CD4-positive, alpha-beta memory T cell (primary cell): ENCODE measurements around the gene FGFRL1. TPM values are rescaled to one million over a fixed set of nuclear protein-coding genes. Genes with fewer than 3 reads are reported as not detected.
A peak's percentile ranks its signal among the peaks of the same experiment; 100 is the strongest.

Source experiments
- CTCF ChIA-PET: fragments of 350-600 bp; sonication (Branson Sonifier 250); formaldehyde crosslinking; loops from one replicate; lab custom pipeline; 2021; ENCODE audit warnings: inconsistent platforms; ENCODE audit not compliant: partially characterized antibody; lab: Charles Lee
- POLR2A ChIA-PET: fragments of 350-600 bp; sonication (Branson Sonifier 250); formaldehyde crosslinking; loops from one replicate; lab custom pipeline; 2021; ENCODE audit not compliant: partially characterized antibody; lab: Charles Lee
- DNase-seq, 5 donors: peaks; one replicate each; pipeline versions ENCODE4 v3.0.0 to v3.0.0-alpha.2; 2020 to 2022; ENCODE audit warnings: mixed read lengths in 1 of 5
- H3K27ac ChIP-seq: one replicate; pipeline ENCODE4 v1.7.0; 2013; ENCODE audit warnings: low read depth, low read length
- H3K27me3 ChIP-seq: 2 replicates; pipeline ENCODE4 v1.7.0; 2013; ENCODE audit warnings: mild to moderate bottlenecking, low read length, moderate library complexity; ENCODE audit not compliant: insufficient read depth
- H3K36me3 ChIP-seq: 2 replicates; pipeline ENCODE4 v1.7.0; 2013; ENCODE audit warnings: mild to moderate bottlenecking, low read length, moderate library complexity; ENCODE audit not compliant: insufficient read depth
- H3K4me1 ChIP-seq: 2 replicates; pipeline ENCODE4 v1.7.0; 2013; ENCODE audit warnings: mild to moderate bottlenecking, low read length, moderate library complexity; ENCODE audit not compliant: insufficient read depth
- H3K4me3 ChIP-seq, 2 donors: one replicate each; pipeline ENCODE4 v1.7.0; 2013; ENCODE audit warnings: low read length in 2 of 2, mild to moderate bottlenecking in 1 of 2
- H3K9me3 ChIP-seq, 2 donors: one replicate each; pipeline ENCODE4 v1.7.0; 2013; ENCODE audit warnings: low read length in 2 of 2, control low read depth in 1 of 2; ENCODE audit not compliant: control insufficient read depth in 1 of 2
- H3K27ac Mint-ChIP-seq, 7 donors: one replicate each; pipeline ENCODE4 v1.8.0; 2020 to 2021; ENCODE audit warnings: mixed read lengths in 7 of 7, mild to moderate bottlenecking in 6 of 7, inconsistent platforms in 3 of 7, moderate library complexity in 3 of 7
- H3K27me3 Mint-ChIP-seq, 2 donors: one replicate each; pipeline ENCODE4 v1.8.0; 2020 to 2021; ENCODE audit warnings: mixed read lengths in 2 of 2
- H3K36me3 Mint-ChIP-seq, 2 donors: one replicate each; pipeline ENCODE4 v1.8.0; 2020 to 2021; ENCODE audit warnings: mixed read lengths in 2 of 2, inconsistent platforms in 1 of 2, mild to moderate bottlenecking in 1 of 2
- H3K4me1 Mint-ChIP-seq, 4 donors: one replicate each; pipeline ENCODE4 v1.8.0; 2020 to 2021; ENCODE audit warnings: mixed read lengths in 4 of 4, mild to moderate bottlenecking in 1 of 4
- H3K4me3 Mint-ChIP-seq, 8 donors: one replicate each; pipeline ENCODE4 v1.8.0; 2020 to 2021; ENCODE audit warnings: mixed read lengths in 8 of 8, mild to moderate bottlenecking in 7 of 8, moderate library complexity in 6 of 8, inconsistent platforms in 3 of 8
- H3K9me3 Mint-ChIP-seq, 8 donors: one replicate each; pipeline ENCODE4 v1.8.0; 2020 to 2021; ENCODE audit warnings: mixed read lengths in 8 of 8, mild to moderate bottlenecking in 5 of 8, inconsistent platforms in 3 of 8, moderate library complexity in 1 of 8
- intact Hi-C: fragments of 100-400 bp; cut with micrococcal nuclease; formaldehyde crosslinking; loops from one replicate; pipeline ENCODE4 v1.15.1; 2023
- polyA plus RNA-seq, 2 donors: library from polyadenylated mRNA; unstranded; fragments of 300-500 nt; fragmentation: Illumina TruSeq; gene quantifications; one replicate each; pipeline ENCODE4 v1.2.3, GENCODE V29; 2021
- total RNA-seq, 2 experiments: library from RNA; stranded (reverse); gene quantifications; one replicate each; pipeline ENCODE4 v1.2.3, GENCODE V29; 2021

The FGFRL1 gene
- total and polyA plus RNA-seq, 4 experiments from 2014 or later: 0.64 to 22.4 (median 12.3) TPM

DNA sequence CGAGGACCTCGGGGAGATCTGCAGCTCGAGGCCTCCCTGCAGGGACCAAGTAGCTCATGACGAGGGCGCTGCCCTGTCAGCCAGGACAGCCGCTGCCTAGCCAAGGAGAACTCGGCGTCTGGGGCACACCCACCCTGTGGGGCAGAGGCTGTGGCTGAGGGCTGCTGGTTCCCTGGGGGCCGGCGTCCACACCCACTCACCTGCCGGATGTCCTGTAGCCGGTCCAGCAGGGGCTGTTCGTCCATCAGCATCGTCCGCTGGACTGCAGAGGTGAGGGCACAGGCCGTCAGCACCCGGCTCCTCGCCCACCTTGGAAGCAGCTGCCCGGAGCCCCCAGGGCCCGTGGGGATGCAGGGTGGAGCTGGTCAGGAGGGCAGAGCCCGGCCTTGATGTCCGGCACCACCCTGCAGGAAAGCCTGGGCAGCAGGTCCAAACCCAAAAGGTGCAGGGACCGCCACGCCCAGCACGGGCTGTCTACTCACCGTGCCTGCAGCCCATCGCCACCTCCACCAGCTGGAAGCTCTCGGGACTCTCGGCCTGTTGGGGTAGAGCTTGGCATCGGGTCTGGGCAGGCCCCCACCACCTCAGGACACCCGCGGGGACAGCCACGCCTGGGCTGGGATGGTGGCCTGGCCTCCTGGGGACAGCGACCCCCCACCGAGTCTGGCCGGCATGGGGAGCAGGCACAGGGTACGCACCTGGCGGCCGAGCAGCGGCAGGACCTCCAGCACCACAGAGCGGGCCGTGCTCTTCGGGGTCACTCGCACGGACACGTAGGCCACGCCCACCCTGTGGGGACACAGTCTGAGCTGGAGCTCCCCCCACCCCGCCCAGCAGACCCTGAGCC is 44.9 kb upstream of the FGFRL1 start:
- intact Hi-C loops: no loop called here
- ChIA-PET CTCF (no interaction called here), POLR2A (no interaction called here)
- Mint-ChIP-seq H3K27me3 (no peaks in the 10 kb centered on the region), H3K4me3 (no peak overlapping the region), H3K4me1 (peaks cover 0 to 13% (median 3%) of the 10 kb centered on the region in 4 donors), H3K9me3 (peaks cover 0 to 2% (median 0%) of the 10 kb centered on the region in 8 donors), H3K36me3 (peaks cover 0 to 4% of the 10 kb centered on the region in 2 donors), H3K27ac (no peak overlapping the region)
- Histone ChIP-seq H3K27ac (no peak overlapping the region), H3K9me3 (no peaks in the 10 kb centered on the region), H3K36me3 (peaks cover 7% of the 10 kb centered on the region), H3K27me3 (no peaks in the 10 kb centered on the region), H3K4me1 (peaks cover 11% of the 10 kb centered on the region), H3K4me3 (no peak overlapping the region)
- DNase-seq: no peak

- H3K36me3 ChIP-seq: peaks cover 7% of the 10 kb centered on the region
- Mint-ChIP-seq H3K4me3 (no peak overlapping the region), H3K4me1 (peaks cover 0 to 13% (median 3%) of the 10 kb centered on the region in 4 donors), H3K9me3 (peaks cover 0 to 2% (median 0%) of the 10 kb centered on the region in 8 donors), H3K27ac (no peak overlapping the region), H3K36me3 (no peaks in the 10 kb centered on the region), H3K27me3 (no peaks in the 10 kb centered on the region)
- POLR2A ChIA-PET: interaction anchor here (0.7 kb wide), 1 partner anchor 35 kb away, joined by 4 read pairs; the partner anchor contains the start of genes GAK and TMEM175
- no peak overlapping the region for H3K27ac ChIP-seq
- no peaks in the 10 kb centered on the region for H3K9me3 ChIP-seq
- H3K27me3 ChIP-seq: no peaks in the 10 kb centered on the region
- H3K4me1 ChIP-seq: peaks cover 20% of the 10 kb centered on the region
- no peak for DNase-seq
- intact Hi-C loops: no loop called here
- H3K4me3 ChIP-seq: no peak overlapping the region
- CTCF ChIA-PET: no interaction called here
Observed at GRCh38 chr4:967113-968104, 44.0 kb upstream of the FGFRL1 start.

- POLR2A ChIA-PET: interaction anchor here (0.7 kb wide), 1 partner anchor 36 kb away, joined by 4 read pairs; the partner anchor contains the start of genes GAK and TMEM175
- Mint-ChIP-seq H3K4me3 (no peak overlapping the region), H3K27me3 (no peaks in the 10 kb centered on the region)
Observed at GRCh38 chr4:968221-968620, 43.2 kb upstream of the FGFRL1 start.

GRCh38 chr4:968621-969394 is 42.6 kb upstream of the FGFRL1 start:
- Mint-ChIP-seq H3K9me3 (peaks cover 0 to 2% (median 0%) of the 10 kb centered on the region in 8 donors), H3K4me3 (no peak overlapping the region), H3K4me1 (peaks cover 0 to 13% (median 3%) of the 10 kb centered on the region in 4 donors), H3K27me3 (no peaks in the 10 kb centered on the region), H3K27ac (no peak overlapping the region), H3K36me3 (no peaks in the 10 kb centered on the region)
- peaks cover 7% of the 10 kb centered on the region for H3K36me3 ChIP-seq
- H3K4me1 ChIP-seq: peaks cover 24% of the 10 kb centered on the region
- no peaks in the 10 kb centered on the region for H3K27me3 ChIP-seq
- H3K4me3 ChIP-seq: no peak overlapping the region
- CTCF ChIA-PET: no interaction called here
- H3K9me3 ChIP-seq: no peaks in the 10 kb centered on the region
- no peak for DNase-seq
- intact Hi-C loops: no loop called here
- H3K27ac ChIP-seq: no peak overlapping the region
- POLR2A ChIA-PET: interaction anchor here (0.7 kb wide), 1 partner anchor 37 kb away, joined by 4 read pairs; the partner anchor contains the start of genes GAK and TMEM175

More at GRCh38 chr4:968221-968620, 43.2 kb upstream of the FGFRL1 start:
- Mint-ChIP-seq H3K9me3 (peaks cover 0 to 2% (median 0%) of the 10 kb centered on the region in 8 donors), H3K36me3 (no peaks in the 10 kb centered on the region), H3K4me1 (peaks cover 0 to 13% (median 3%) of the 10 kb centered on the region in 4 donors), H3K27ac (no peak overlapping the region)
- Histone ChIP-seq H3K27ac (no peak overlapping the region), H3K36me3 (peaks cover 7% of the 10 kb centered on the region), H3K27me3 (no peaks in the 10 kb centered on the region), H3K4me1 (peaks cover 24% of the 10 kb centered on the region), H3K4me3 (no peak overlapping the region), H3K9me3 (no peaks in the 10 kb centered on the region)
- intact Hi-C loops: no loop called here
- CTCF ChIA-PET: no interaction called here
- DNase-seq: no peak

- peak overlapping the region in 7 of 8 donors; percentile 25 to 41 (median 32) for H3K4me3 Mint-ChIP-seq
- no peaks in the 10 kb centered on the region for H3K27me3 Mint-ChIP-seq
- ChIA-PET POLR2A (no interaction called here), CTCF (no interaction called here)
- Histone ChIP-seq H3K9me3 (no peaks in the 10 kb centered on the region), H3K36me3 (peaks cover 7% of the 10 kb centered on the region), H3K4me1 (peaks cover 24% of the 10 kb centered on the region), H3K27ac (no peak overlapping the region), H3K4me3 (no peak overlapping the region), H3K27me3 (no peaks in the 10 kb centered on the region)
- DNase-seq: no peak
- H3K4me1 Mint-ChIP-seq: peaks cover 0 to 13% (median 3%) of the 10 kb centered on the region in 4 donors
- intact Hi-C loops: no loop called here
- peaks cover 0 to 2% (median 0%) of the 10 kb centered on the region in 8 donors for H3K9me3 Mint-ChIP-seq
- H3K27ac Mint-ChIP-seq: no peak overlapping the region
- H3K36me3 Mint-ChIP-seq: no peaks in the 10 kb centered on the region
Observed at GRCh38 chr4:970046-970745, 41.2 kb upstream of the FGFRL1 start.

DNA sequence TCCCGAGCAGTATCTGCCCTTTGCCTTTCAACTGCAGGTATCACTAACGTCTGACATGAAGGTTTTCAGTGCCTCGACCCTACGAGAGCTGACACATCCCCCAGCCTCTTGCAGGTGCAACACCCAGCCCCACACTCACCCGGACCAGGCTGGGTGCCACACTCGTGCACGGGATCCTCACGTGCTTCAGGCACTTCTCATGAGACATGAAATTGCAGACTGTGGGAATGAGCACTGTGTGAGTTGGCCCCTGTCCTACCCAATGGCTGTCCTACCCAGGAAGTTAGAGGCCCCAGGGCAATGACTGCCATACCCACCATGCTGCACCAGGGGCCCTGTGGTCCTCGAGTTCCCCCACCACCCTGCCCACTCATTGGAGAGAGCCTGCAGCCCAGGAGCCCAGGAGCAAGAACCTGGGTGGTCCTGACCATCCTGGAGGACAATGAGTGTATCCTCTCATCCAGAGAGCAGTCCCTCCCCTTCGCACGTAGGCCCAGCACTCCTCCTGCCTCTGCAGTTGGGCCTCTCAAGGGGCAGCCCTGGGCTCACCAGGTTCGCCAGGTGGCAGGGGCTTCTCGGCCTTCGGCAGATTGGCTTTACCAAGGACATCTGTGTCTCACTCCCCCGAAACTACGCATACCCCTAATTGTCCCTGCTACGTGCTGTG is 40.4 kb upstream of the FGFRL1 start:
- no peak for DNase-seq

More for the DNA sequence above, 40.4 kb upstream of the FGFRL1 start:
- POLR2A ChIA-PET: interaction anchor here (2.4 kb wide), 1 partner anchor 39 kb away, joined by 11 read pairs; no protein-coding TSS in a partner anchor
- H3K27me3 Mint-ChIP-seq: no peaks in the 10 kb centered on the region
- peaks cover 24% of the 10 kb centered on the region for H3K4me1 ChIP-seq
- H3K4me1 Mint-ChIP-seq: peaks cover 0 to 13% (median 3%) of the 10 kb centered on the region in 4 donors
- H3K27ac Mint-ChIP-seq: no peak overlapping the region
- H3K27me3 ChIP-seq: no peaks in the 10 kb centered on the region
- no peak overlapping the region for H3K27ac ChIP-seq
- H3K4me3 Mint-ChIP-seq: peak overlapping the region in 4 of 8 donors; percentile 12 to 59 (median 42)
- no peaks in the 10 kb centered on the region for H3K9me3 ChIP-seq
- no peaks in the 10 kb centered on the region for H3K36me3 Mint-ChIP-seq
- CTCF ChIA-PET: no interaction called here
- intact Hi-C loops: no loop called here
- H3K9me3 Mint-ChIP-seq: no peaks in the 10 kb centered on the region
- no peak overlapping the region for H3K4me3 ChIP-seq
- peaks cover 7% of the 10 kb centered on the region for H3K36me3 ChIP-seq
